Stimulated activated CD4-positive, alpha-beta T cell treated with anti-CD3 and anti-CD28 coated beads, TNF-alpha, amount 100 ng/mL, for 24 hours (primary cell): ENCODE results near the gene TMEM221.

Experiments used
- DNase-seq, 3 experiments: peaks; one replicate each; pipeline ENCODE4 v3.0.0-alpha.2; 2020; ENCODE audit warnings: low read depth in 3 of 3

TMEM221 gene

DNA sequence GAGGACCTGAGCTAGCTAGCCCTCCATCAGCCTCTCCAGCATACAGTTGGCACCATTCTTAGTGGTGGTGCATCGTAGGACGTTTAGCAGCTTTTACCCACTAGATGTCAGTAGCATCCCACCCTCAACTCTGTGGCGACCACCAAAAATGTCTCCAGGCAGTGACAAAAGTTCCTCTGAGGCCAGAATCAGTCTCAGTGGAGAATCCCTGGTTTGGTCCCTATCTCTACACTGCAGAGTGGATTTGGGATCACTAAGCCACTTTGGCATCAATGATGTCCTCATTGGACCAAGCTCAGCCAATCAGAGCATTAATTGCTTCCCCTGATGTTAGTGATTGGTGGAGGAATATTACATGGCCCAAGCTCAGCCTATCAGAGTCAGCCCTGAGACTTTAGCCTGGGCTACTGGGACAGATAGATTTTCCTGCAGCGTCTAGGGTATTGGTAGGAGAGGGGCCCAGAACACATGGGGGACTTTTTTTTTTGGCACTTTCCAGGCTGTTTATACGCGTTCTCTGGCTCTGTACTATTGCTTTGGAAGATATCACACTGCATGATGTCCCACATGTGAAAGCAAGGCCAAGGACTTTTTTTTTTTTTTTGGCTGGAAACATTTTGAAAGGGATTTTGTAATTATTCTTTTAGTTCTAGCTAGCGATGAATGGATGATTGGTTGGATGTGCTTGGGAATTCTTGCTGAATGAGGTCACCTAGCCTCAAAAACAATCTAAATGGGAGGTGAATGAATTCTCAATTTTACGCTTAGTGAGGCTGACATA, 7.0 kb downstream of the TMEM221 start:
- no peak for DNase-seq

DNA sequence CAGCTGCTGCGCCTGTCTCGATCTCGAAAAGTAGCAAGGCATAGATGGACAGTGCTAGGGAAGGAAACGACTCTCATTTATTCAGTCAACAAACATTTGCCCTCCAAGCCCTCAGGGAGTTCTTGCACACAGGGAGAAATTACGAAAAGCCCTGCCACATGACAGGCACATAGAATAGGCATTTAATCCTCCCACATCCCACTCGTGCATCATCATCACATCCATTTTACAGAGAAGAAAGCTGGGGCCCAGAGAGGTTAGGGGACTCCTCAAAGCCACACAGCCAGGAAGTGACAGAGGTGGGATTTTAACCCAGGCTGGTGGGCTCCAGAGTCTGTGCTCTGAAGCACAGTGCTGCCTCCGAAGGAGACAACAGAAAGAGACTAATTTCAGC, 11.6 kb downstream of the TMEM221 start:
- DNase-seq, result no peak

DNA sequence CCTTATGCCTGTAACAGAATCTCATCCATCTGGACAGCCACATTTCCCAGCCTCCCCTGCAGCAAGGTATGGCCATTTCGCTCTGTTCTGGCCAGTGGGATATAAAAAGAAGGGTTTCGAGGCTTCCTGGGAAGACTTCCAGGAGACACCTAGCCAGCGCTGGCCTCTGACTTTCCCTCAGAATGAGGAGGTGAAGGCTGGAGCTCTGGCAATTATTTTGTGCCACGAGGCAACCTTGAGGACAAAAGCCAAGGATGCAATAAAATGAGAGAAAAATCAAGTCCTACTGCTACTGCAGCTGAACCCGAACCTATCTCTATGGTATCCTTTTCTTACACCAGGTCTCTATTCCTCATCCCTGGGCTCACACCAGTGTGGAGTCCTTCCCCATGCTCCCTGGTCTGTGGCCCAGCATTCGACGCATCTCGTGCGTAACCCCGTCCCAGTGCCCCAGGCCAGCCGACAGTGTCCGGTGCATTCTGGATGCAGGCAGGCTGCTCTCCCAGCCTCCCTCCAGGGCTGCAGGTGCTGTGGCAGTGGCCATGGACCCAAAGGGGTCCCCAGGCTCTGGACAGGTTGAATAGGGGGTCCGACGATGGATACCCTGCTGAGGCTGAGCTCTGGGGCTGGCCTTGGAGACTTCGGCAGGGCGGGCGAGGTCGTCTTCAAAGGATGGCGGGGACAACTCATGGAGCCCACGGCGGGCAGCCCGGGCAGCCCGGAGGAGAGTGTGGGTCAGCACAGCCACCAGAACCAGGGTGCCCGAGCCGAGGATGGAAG, 12.2 kb downstream of the TMEM221 start:
- no peak for DNase-seq

DNA sequence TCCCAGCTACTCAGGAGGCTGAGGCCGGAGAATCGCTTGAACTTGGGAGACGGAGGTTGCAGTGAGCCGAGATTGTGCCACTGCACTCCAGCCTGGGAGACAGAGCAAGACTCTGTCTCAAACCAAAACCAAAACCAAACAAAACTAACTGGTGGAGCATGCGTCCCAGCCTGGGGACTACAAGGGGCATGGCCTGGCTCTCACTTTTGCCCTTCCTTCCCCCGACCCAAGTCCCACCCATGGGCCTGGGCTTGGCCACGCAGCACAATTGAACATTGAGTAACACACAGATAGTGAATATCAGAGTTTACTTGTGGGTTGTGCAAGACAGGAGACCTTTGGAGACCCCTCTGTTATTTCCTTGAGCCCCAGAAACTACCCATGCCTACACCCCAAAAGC, 13.2 kb downstream of the TMEM221 start:
- no peak for DNase-seq

DNA sequence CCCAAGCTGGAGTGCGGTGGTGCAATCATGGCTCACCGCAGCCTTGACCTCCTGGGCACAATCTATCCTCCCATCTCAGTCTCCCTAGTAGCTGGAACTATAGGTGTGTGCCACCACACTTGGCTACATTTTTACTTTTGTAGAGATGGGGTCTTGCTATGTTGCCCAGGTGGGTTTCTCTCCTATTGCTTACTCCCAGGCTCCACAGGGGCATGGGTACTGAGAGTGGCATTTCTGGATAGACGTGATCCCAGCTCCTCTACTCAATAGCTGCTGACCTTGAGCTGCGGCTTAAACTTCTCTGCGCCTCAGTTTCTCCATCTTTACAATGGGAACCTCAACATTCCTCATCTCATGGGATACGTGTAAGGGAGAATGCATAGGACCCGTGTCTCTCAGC, 17.1 kb downstream of the TMEM221 start:
- no peak for DNase-seq

DNA sequence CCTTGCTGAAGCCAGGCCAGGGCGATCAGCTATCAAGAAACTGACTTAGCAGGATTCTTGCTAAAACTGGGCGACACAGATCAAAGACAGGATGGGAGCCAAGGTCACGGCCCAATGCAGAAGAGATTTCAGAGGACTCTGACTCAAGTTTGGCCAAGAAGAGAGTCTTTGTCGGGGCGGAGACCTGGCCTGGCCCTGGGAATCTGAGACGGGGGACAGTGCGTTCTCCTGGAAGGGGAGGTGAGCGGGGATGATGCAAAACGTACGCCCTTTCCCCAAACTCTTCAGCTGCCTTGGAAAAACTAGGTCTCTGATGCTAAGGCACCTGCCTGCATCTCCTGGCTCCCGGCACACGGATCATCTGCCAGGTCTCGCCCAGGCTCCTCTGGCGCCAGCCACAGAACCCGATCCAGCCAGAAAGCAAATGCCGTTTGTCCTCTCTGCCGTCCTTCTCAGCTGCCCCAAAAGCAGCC, 18.8 kb downstream of the TMEM221 start:
- DNase-seq, result no peak

DNA sequence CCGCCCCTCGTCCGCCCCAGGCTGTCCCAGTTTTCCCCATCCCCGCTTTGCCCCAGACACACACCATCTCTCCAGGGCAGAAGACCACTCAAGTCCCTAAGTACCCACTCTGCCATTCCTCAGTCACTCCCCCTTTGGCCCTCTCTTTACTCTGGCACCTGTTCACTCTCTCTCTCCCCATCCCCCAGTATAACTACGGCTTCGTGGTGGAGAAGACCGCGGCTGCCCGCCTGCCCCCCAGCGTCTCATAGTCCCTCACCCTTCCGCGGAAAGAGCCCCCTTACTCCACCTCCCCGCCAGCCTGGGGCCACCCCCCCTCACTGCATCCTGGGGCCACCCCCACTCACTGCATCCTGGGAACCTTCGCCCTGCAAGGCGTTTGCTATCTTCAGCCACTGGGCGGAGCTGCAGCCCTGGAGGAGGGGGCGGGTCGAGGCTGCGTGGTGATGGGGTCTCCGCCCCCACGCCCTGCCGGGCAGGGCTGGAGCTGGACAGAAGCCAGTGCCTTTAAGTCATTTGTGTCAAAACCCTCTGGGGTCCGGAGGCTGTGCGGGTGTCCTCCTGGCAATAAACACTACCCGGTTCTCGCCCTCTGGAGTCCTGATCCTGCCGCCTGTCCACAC, 23.6 kb downstream of the TMEM221 start:
- DNase-seq, result peak in 1 of 3 experiments; percentile 29

DNA sequence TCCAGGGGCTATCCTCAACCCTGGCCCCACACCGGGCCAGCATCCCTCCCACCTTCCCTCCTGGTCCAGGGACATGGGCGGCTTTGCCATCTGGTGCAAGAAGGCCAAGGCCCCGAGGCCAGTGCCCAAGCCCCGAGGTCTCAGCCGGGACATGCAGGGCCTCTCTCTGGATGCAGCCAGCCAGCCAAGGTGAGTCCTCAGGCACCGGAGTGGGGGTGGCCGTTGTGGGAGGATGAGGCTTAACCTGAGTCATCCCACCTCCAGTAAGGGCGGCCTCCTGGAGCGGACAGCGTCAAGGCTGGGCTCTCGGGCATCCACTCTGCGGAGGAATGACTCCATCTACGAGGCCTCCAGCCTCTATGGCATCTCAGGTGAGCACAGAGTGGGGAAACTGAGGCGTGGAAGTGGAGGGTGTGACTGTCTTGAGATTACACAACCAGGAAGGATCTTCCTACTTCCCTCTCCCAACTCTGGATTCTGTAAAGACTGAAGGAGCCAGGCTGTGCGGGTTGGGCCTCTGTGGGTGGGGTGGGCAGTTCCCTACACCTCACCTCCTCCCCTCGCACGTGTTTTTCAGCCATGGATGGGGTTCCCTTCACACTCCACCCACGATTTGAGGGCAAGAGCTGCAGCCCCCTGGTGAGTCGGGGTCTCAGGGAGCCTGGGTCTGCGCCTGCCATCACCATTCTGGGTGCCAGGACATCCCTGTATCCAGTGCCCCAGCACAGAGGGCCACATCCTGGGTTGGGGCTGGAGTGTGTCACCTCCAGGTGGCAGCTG, 24.8 kb downstream of the TMEM221 start:
- DNase-seq, result no peak

DNA sequence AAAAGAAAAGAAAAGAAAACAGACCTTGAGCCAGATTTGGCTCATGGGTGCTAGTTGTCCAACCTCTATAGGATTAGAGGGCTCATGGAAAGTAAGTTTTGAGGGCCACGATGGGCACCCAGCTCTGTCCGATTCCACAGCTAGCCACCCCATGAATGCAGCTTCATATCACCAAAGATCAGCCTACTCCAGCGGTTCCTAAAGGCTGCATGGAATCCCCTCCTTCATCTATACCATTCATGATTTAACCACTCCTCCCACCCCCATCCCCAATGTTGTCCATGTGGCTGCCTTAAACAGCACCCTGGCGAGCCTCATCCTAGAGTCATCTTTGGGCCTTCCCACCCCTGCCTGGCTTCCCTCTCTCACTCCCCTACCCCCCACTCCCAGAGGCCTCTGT, 26.5 kb downstream of the TMEM221 start:
- no peak for DNase-seq

DNA sequence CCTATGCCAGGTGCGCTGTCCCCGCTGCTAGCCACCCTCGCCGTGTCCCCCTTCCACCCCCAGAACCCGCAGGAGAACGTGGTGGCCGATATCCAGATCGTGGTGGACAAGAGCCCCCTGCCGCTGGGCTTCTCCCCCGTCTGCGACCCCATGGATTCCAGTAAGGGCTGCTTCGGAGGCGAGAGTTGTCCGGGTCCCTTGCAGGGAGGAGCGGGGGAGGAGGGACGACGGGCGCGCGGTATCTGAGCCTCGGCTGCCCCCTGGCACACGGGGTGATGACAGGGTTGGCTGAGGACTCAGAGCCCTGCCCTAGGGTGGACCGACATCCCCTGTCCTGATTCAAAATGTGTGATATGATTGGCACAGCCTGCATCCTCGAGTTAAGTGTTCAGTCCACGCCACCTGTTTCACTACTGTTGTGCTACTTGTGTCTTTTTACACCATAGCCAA, 28.0 kb downstream of the TMEM221 start:
- DNase-seq, result peak in 1 of 3 experiments; percentile 38

DNA sequence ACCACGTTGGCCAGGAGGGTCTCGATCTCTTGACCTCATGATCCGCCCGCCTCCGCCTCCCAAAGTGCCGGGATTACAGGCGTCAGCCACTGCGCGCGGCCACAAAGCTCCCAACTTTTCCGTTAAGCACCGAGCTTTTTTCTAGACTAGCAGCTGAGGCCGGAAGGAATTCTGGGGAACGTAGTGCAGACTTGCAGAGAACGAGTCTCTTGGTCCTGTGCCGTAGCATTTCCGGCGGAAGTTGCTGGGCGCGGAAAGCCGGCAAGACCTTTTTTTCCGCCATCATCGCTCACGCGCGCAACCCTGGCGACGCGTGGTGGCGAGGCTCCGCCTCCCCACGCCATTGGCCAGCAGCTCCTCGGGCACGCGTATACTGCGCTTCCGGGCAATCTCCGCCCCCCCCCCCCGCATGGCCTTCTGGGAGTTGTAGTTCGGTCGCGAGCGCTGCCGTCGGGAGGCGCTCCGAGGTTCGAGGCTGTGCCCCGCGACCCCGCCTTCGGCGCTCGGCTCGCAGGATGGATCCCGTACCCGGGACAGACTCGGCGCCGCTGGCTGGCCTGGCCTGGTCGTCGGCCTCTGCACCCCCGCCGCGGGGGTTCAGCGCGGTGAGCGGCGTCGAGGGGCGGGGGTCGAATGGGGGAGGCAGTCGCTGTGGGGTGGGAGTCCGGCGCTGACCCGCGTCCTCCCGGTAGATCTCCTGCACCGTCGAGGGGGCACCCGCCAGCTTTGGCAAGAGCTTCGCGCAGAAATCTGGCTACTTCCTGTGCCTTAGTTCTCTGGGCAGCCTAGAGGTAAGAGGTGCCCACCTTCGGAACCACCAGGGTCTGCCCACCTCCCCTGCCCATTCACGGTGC, 28.6 kb downstream of the TMEM221 start, which contains the start of gene MVB12A:
Gene MVB12A (plus strand): TSS at position 427 of the 854 bp plus-strand sequence. CDS start 89 bp downstream, at position 516.
- peak; percentile 91 to 95 (median 91) for DNase-seq

DNA sequence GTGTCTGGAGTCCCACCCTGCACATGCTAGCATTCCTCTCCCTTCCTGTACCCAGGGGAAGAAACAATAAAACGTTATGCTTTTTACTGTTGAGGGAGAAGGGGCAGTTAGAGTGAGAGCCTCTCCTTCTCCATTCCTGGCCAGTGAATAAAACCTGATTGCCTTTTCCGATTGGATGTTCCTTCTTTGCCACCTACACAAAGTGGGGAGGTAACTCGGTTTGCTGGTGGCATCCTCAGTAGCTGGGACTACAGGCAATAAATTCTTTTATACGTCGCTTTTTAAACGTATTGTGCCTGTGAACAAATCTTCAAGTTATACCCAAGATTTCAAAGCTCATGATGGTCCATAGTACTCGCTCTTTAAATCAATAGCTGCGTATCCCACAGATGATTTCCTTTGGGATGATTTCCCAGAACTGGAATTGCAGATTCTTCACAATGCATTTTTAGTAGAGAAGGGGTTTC, 29.3 kb downstream of the TMEM221 start:
- no peak for DNase-seq

DNA sequence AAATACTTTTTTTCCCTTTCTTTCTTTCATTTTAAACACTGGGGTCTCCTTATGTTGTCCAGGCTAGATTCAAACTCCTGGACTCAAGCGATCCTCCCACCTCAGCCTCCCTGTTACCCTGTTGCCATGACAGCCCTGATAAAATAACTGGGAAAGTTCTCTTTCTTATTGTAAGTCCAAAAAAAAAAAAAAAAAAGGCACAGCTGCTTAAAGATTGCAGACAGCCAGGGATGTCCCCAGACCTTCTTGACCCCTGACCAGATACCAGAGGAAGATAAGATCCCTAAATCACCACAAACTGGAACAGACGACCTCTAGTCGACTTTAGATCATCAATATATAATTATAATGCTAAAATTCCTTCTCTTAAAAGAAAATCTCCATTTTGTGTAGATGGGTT, 29.8 kb downstream of the TMEM221 start:
- no peak for DNase-seq

DNA sequence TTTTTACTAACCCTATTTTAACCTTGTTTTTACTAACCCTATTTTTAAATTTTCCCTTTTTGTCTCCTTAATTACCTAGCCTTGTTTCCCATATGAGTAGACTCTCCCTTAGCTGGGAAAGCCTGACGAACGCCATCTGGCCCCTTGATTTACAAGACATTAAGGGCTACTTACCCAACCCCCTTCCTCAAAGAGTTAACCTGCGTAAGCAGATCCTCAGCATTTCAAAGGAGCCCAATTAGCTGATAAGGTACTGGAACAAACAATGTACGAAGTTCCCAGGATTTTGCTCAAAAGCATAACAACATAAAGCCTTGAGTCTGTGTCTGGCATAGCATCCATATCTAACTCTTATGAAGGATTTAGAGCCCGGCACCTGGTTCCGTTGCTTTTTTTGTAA, 33.3 kb downstream of the TMEM221 start:
- no peak for DNase-seq

DNA sequence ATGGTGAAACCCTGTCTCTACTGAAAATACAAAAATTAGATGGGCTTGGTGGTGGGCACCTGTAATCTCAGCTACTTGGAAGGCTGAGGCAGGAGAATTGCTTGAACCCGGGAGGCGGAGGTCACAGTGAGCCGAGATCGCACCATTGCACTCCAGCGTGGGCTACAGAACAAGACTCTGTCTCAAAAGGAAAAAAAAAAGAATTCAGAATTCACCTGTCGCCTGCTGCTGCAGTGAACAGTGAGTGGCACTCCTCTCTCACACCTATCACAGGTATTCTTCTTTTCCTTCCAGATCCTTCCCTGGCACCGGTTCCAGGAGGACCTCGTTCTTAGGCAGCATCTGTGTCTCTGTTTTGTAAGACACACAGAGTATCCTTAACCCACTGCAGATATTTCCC, 34.4 kb downstream of the TMEM221 start:
- DNase-seq, result no peak

DNA sequence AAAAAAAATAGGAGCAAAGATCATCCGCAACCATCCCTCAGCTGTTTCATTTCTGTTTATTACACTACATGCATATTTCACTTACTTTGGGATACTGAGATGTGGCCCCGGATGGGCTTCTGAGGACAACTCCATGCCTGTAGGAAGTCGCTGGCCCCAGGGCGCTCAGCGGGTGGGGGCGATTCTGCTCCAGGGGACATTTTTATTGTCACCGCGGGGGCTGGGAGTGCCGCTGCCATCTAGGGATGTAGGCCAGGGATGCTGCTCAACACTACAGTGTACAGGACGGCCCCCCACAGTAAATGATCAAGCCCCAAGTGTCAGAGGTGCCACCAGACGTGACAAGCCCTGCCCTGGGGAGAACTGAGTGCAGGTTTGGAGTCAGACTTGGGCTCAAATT, 36.7 kb downstream of the TMEM221 start:
- DNase-seq, result no peak

DNA sequence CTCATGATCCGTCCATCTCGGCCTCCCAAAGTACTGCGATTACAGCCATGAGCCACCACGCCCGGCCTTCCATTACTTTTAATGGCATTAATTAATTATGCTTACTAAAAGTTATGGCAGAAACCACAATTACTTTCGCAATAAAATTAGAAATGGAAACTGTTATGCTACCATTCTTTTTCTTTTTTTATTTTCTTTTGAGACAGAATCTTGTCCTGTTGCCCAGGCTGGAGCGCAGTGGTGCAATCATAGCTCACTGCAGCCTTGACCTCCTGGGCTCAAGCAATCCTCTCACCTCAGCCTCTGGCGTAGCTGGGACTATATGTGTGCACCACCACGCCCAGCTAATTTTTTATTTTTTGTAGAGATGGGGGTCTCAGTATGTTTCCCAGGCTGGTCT, 38.5 kb downstream of the TMEM221 start:
- no peak for DNase-seq

DNA sequence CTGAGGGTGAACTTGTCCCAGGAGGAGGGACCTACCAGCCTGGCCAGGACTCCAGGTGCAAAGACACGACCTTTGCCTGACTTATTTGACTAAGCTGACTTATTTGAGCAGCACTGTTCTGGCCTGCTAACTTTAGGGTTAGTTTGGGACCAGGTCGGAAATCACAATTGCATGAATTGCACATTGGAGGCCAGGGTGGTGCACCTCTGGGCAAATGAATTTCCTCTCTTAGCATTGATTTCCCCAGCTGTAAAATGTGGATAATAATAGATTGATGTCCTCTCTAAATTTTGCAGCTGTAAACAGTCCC, 41.6 kb downstream of the TMEM221 start:
- DNase-seq, result no peak

DNA sequence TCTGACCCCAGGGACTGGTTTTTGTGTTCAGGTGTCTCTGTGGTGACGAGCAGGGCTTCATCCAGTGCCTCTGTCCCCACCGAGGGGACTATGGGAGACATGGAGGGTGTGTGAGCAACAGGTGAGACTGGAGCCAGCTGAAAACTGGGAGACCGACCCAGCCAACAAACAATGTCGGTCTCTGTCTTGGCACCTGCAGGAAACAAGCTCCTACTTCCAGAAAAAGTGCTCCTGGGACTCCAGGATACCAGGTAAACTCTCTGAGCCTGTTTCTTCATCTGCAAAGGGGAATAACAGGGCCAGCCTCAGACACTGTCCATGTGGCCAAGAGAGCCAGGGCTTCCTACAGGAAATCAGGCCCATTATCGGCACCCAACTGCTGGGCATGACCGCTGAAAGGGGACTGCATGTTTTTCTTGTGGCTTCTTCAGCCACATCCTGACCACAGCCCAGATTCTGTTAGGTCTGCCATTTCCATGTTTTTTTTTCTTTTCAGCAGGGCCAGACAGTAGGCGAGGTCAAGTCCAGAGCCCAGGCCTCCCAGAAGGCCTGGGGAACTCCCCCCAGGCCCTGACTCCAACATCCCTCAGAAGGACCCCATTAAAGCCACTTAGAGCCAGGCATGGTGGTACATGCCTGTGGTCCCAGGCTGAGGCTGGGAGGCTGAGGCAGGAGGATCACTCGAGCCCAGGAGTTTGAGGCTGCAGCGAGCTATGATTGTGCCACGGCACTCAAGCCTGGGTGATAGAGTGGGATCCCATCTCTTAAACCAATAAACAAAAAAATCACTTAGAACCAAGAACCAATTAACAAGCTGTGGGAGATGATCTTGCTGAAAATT, 42.2 kb downstream of the TMEM221 start:
- no peak for DNase-seq
